ENCODE measurements around the gene COLEC12. TPM values are rescaled to one million over a fixed set of nuclear protein-coding genes. Genes with fewer than 3 reads are reported as not detected.

Gene COLEC12
- total RNA-seq, 5 donors from 2014 or later (not counting 1 experiment from before 2014, with no cell fraction given) = 0.07 to 0.32 TPM; not detected in 3

- no peak overlapping the region for H3K4me3 Mint-ChIP-seq
Measured at GRCh38 chr18:402129-402528, 98.4 kb downstream of the COLEC12 start.

DNA sequence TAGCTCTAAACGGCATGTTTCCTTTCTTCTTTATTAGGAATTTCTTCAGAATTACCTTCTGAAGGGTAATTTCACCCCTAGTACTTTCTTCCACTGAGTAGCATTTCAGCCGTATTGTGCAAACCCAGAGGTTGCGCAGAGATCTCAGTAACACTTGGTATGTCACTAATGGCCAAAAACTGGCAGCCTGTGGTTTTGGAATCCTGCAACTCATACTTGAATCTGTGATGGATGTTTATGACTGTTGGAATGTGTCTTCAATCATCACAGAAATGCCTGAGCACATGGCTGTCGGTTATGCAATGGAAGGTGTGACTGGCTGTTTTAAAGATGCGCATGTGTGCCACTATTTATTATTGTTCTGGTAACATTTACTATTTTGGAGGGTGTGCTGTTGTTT, 100.0 kb downstream of the COLEC12 start:
- Mint-ChIP-seq H3K27ac (no peak overlapping the region), H3K9me3 (peaks cover 5 to 15% (median 9%) of the 10 kb centered on the region in 3 donors), H3K4me3 (no peak overlapping the region), H3K36me3 (no peaks in the 10 kb centered on the region), H3K4me1 (no peaks in the 10 kb centered on the region), H3K27me3 (peaks cover 3 to 12% of the 10 kb centered on the region in 2 donors)
- ATAC-seq (replicated peaks in 1 of 4) (no peak), DNase-seq (no peak)
- no peaks in the 10 kb centered on the region for H3K36me3 ChIP-seq (ENCODE audit: control insufficient read depth in 2 of 2, extremely low read depth in 1 of 2, insufficient read depth in 1 of 2, low read length in 1 of 2)
- H3K9me3 ChIP-seq = no peaks in the 10 kb centered on the region
- no peak overlapping the region for H3K27ac ChIP-seq (ENCODE audit: low read length)
- H3K4me1 ChIP-seq (ENCODE audit: control insufficient read depth in 1 of 2, extremely low read depth in 1 of 2, insufficient read depth in 2 of 2, low read length in 2 of 2) = no peaks in the 10 kb centered on the region
- H3K4me3 ChIP-seq (ENCODE audit: control insufficient read depth in 1 of 2, extremely low read depth in 1 of 2, low read length in 1 of 2) = no peak overlapping the region
- POLR2A ChIA-PET = no interaction called here
- peaks cover 0 to 5% of the 10 kb centered on the region in 2 experiments for H3K27me3 ChIP-seq (replicated peaks in 1 of 2; ENCODE audit: control insufficient read depth in 2 of 2, extremely low read depth in 1 of 2, insufficient read depth in 2 of 2, low read length in 1 of 2)
- 88% methylated on average over 2 of the region's 5 CpGs for WGBS (ENCODE audit: insufficient coverage)
- CTCF ChIA-PET = no interaction called here

More at GRCh38 chr18:402129-402528, 98.4 kb downstream of the COLEC12 start:
- H3K36me3 Mint-ChIP-seq = no peaks in the 10 kb centered on the region
- ChIA-PET CTCF (no interaction called here), POLR2A (no interaction called here)
- Histone ChIP-seq H3K9me3 (no peaks in the 10 kb centered on the region), H3K4me3 (ENCODE audit: control insufficient read depth in 1 of 2, extremely low read depth in 1 of 2, low read length in 1 of 2) (no peak overlapping the region), H3K4me1 (ENCODE audit: control insufficient read depth in 1 of 2, extremely low read depth in 1 of 2, insufficient read depth in 2 of 2, low read length in 2 of 2) (no peaks in the 10 kb centered on the region), H3K36me3 (ENCODE audit: control insufficient read depth in 2 of 2, extremely low read depth in 1 of 2, insufficient read depth in 1 of 2, low read length in 1 of 2) (no peaks in the 10 kb centered on the region), H3K27ac (ENCODE audit: low read length) (no peak overlapping the region), H3K27me3 (replicated peaks in 1 of 2; ENCODE audit: control insufficient read depth in 2 of 2, extremely low read depth in 1 of 2, insufficient read depth in 2 of 2, low read length in 1 of 2) (peaks cover 0 to 9% of the 10 kb centered on the region in 2 experiments)
- DNase-seq = no peak
- peaks cover 9 to 23% (median 9%) of the 10 kb centered on the region in 3 donors for H3K9me3 Mint-ChIP-seq
- H3K27ac Mint-ChIP-seq = no peak overlapping the region
- peaks cover 8 to 14% of the 10 kb centered on the region in 2 donors for H3K27me3 Mint-ChIP-seq
- no peaks in the 10 kb centered on the region for H3K4me1 Mint-ChIP-seq
- no CpG with 5 or more reads among the region's 5 CpGs for WGBS (ENCODE audit: insufficient coverage)
- ATAC-seq (replicated peaks in 1 of 4) = no peak

- ATAC-seq (replicated peaks in 1 of 4) = no peak
- 0% methylated on average over 1 of the region's 10 CpGs for WGBS (ENCODE audit: insufficient coverage)
- H3K27ac ChIP-seq (ENCODE audit: low read length) = no peak overlapping the region
- no peaks in the 10 kb centered on the region for H3K36me3 Mint-ChIP-seq
- ChIA-PET CTCF (no interaction called here), POLR2A (interaction anchor here in 1 of 2 donors (0.5 kb wide), 1 partner anchor 11 kb away, joined by 3 read pairs; no protein-coding TSS in a partner anchor)
- no peak overlapping the region for H3K4me3 ChIP-seq (ENCODE audit: control insufficient read depth in 1 of 2, extremely low read depth in 1 of 2, low read length in 1 of 2)
- no peak overlapping the region for H3K4me3 Mint-ChIP-seq
- H3K27ac Mint-ChIP-seq = no peak overlapping the region
- H3K36me3 ChIP-seq (ENCODE audit: control insufficient read depth in 2 of 2, extremely low read depth in 1 of 2, insufficient read depth in 1 of 2, low read length in 1 of 2) = no peaks in the 10 kb centered on the region
- H3K9me3 Mint-ChIP-seq = peaks cover 0 to 7% (median 3%) of the 10 kb centered on the region in 3 donors
- no peak for DNase-seq
- H3K27me3 Mint-ChIP-seq = peaks cover 3 to 12% of the 10 kb centered on the region in 2 donors
- H3K4me1 ChIP-seq (ENCODE audit: control insufficient read depth in 1 of 2, extremely low read depth in 1 of 2, insufficient read depth in 2 of 2, low read length in 2 of 2) = no peaks in the 10 kb centered on the region
- H3K4me1 Mint-ChIP-seq = no peaks in the 10 kb centered on the region
- peaks cover 0 to 5% of the 10 kb centered on the region in 2 experiments for H3K27me3 ChIP-seq (replicated peaks in 1 of 2; ENCODE audit: control insufficient read depth in 2 of 2, extremely low read depth in 1 of 2, insufficient read depth in 2 of 2, low read length in 1 of 2)
- no peaks in the 10 kb centered on the region for H3K9me3 ChIP-seq
Measured at GRCh38 chr18:399631-400135, 100.8 kb downstream of the COLEC12 start.

DNA sequence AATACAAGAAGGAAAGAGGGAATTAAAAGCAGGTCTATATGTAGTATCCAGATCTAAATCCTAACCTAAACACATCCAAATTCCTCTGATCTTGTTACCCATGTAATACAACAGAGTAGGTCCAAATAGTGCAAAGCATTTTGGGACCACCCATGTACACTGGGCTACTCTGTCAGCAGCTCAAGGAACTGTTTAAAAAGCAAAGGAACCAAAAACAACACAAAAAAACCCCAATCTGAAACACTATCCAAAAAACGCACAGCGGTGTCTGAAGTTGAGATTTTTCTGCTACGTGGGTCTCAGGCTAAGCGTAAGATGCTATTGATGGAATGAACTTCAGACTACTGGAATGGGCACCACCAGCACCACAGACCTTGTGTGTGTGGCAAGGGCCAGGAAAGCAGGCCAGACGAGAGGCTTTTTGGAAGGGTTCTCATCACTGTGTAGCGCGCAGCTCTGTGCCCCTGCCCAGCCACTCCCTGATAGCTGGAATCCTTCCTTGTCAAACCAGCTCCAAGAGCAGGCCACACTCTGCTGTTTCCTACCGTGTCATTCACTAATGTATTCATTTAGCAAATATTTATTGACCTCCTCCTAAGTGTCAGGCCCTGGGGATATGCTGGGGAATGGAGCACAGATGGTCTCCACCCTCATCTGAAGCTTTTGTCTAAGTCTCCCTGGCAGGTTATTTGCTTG, 101.4 kb downstream of the COLEC12 start:
- ChIA-PET POLR2A (interaction anchor here in 1 of 2 donors (0.5 kb wide), 1 partner anchor 10 kb away, joined by 3 read pairs; no protein-coding TSS in a partner anchor), CTCF (no interaction called here)
- H3K36me3 ChIP-seq (ENCODE audit: control insufficient read depth in 2 of 2, extremely low read depth in 1 of 2, insufficient read depth in 1 of 2, low read length in 1 of 2) = no peaks in the 10 kb centered on the region
- 100% methylated on average over 6 of the region's 8 CpGs for WGBS (ENCODE audit: insufficient coverage)
- H3K9me3 Mint-ChIP-seq = peaks cover 0 to 1% (median under 1%) of the 10 kb centered on the region in 3 donors
- H3K4me3 ChIP-seq (ENCODE audit: control insufficient read depth in 1 of 2, extremely low read depth in 1 of 2, low read length in 1 of 2) = no peak overlapping the region
- H3K9me3 ChIP-seq = no peaks in the 10 kb centered on the region
- H3K27me3 ChIP-seq (replicated peaks in 1 of 2; ENCODE audit: control insufficient read depth in 2 of 2, extremely low read depth in 1 of 2, insufficient read depth in 2 of 2, low read length in 1 of 2) = peaks cover 0 to 5% of the 10 kb centered on the region in 2 experiments
- no peak overlapping the region for H3K27ac ChIP-seq (ENCODE audit: low read length)
- no peak for ATAC-seq (replicated peaks in 1 of 4)
- H3K4me3 Mint-ChIP-seq = no peak overlapping the region
- H3K36me3 Mint-ChIP-seq = no peaks in the 10 kb centered on the region
- no peak overlapping the region for H3K27ac Mint-ChIP-seq
- DNase-seq = no peak
- no peaks in the 10 kb centered on the region for H3K4me1 ChIP-seq (ENCODE audit: control insufficient read depth in 1 of 2, extremely low read depth in 1 of 2, insufficient read depth in 2 of 2, low read length in 2 of 2)
- H3K27me3 Mint-ChIP-seq = peaks cover 3 to 12% of the 10 kb centered on the region in 2 donors
- H3K4me1 Mint-ChIP-seq = no peaks in the 10 kb centered on the region

- POLR2A ChIA-PET = no interaction called here
- no peak overlapping the region for H3K4me3 ChIP-seq (ENCODE audit: control insufficient read depth in 1 of 2, extremely low read depth in 1 of 2, low read length in 1 of 2)
- H3K9me3 ChIP-seq = no peaks in the 10 kb centered on the region
- peaks cover 3 to 15% of the 10 kb centered on the region in 2 donors for H3K27me3 Mint-ChIP-seq
- no peak for ATAC-seq (replicated peaks in 1 of 4)
- H3K36me3 Mint-ChIP-seq = no peaks in the 10 kb centered on the region
- no peaks in the 10 kb centered on the region for H3K27me3 ChIP-seq (replicated peaks in 1 of 2; ENCODE audit: control insufficient read depth in 2 of 2, extremely low read depth in 1 of 2, insufficient read depth in 2 of 2, low read length in 1 of 2)
- no peak overlapping the region for H3K27ac ChIP-seq (ENCODE audit: low read length)
- no peaks in the 10 kb centered on the region for H3K4me1 ChIP-seq (ENCODE audit: control insufficient read depth in 1 of 2, extremely low read depth in 1 of 2, insufficient read depth in 2 of 2, low read length in 2 of 2)
- no peaks in the 10 kb centered on the region for H3K36me3 ChIP-seq (ENCODE audit: control insufficient read depth in 2 of 2, extremely low read depth in 1 of 2, insufficient read depth in 1 of 2, low read length in 1 of 2)
- no peaks in the 10 kb centered on the region for H3K9me3 Mint-ChIP-seq
- H3K4me1 Mint-ChIP-seq = no peaks in the 10 kb centered on the region
- WGBS (ENCODE audit: insufficient coverage) = 93% methylated on average over 2 of the region's 3 CpGs
- CTCF ChIA-PET = no interaction called here
- no peak overlapping the region for H3K27ac Mint-ChIP-seq
- no peak overlapping the region for H3K4me3 Mint-ChIP-seq
- no peak for DNase-seq
Measured at GRCh38 chr18:396556-396955, 103.9 kb downstream of the COLEC12 start.

GRCh38 chr18:396251-396555, 104.3 kb downstream of the COLEC12 start:
- WGBS (ENCODE audit: insufficient coverage) = no CpG with 5 or more reads among the region's 1 CpG
- Mint-ChIP-seq H3K36me3 (no peaks in the 10 kb centered on the region), H3K27ac (no peak overlapping the region), H3K27me3 (peaks cover 1 to 15% of the 10 kb centered on the region in 2 donors), H3K4me1 (no peaks in the 10 kb centered on the region), H3K4me3 (no peak overlapping the region), H3K9me3 (no peaks in the 10 kb centered on the region)
- Histone ChIP-seq H3K27me3 (replicated peaks in 1 of 2; ENCODE audit: control insufficient read depth in 2 of 2, extremely low read depth in 1 of 2, insufficient read depth in 2 of 2, low read length in 1 of 2) (no peaks in the 10 kb centered on the region), H3K4me3 (ENCODE audit: control insufficient read depth in 1 of 2, extremely low read depth in 1 of 2, low read length in 1 of 2) (no peak overlapping the region), H3K36me3 (ENCODE audit: control insufficient read depth in 2 of 2, extremely low read depth in 1 of 2, insufficient read depth in 1 of 2, low read length in 1 of 2) (no peaks in the 10 kb centered on the region), H3K27ac (ENCODE audit: low read length) (no peak overlapping the region), H3K4me1 (ENCODE audit: control insufficient read depth in 1 of 2, extremely low read depth in 1 of 2, insufficient read depth in 2 of 2, low read length in 2 of 2) (no peaks in the 10 kb centered on the region), H3K9me3 (no peaks in the 10 kb centered on the region)
- no peak for DNase-seq
- no peak for ATAC-seq (replicated peaks in 1 of 4)
- ChIA-PET POLR2A (no interaction called here), CTCF (no interaction called here)
